Endothelial cell of umbilical vein (primary cell): Measurements from ENCODE around the gene ENDOD1. TPM values are rescaled to one million over a fixed set of nuclear protein-coding genes. Genes with fewer than 3 reads are reported as not detected.

Experiments
- BruUV-seq: library from RNA; stranded (reverse); fragments of 400-500 nt; replicated peaks from 2 replicates; lab custom pipeline; 2021; lab: Mats Ljungman, UMichigan
- CTCF ChIA-PET: fragments of 300-600, 350-600 bp; sonication (Branson Sonifier 250); formaldehyde crosslinking; loops from one replicate; lab custom pipeline; 2021; ENCODE audit warnings: antibody characterized with exemption, inconsistent platforms; lab: Charles Lee
- POLR2A ChIA-PET: fragments of 300-600, 350-600 bp; sonication (Branson Sonifier 250); formaldehyde crosslinking; loops from one replicate; lab custom pipeline; 2021; ENCODE audit warnings: antibody characterized with exemption, inconsistent platforms; lab: Charles Lee
- DNase-seq: peaks from one replicate; pipeline ENCODE4 v3.0.0-alpha.2; 2011; ENCODE audit warnings: low read depth, low spot score
- FAIRE-seq: peaks from 2 replicates; lab custom pipeline; 2011; peaks lifted over from hg19 to GRCh38; lab: Jason Lieb, UNC
- H2AFZ ChIP-seq: 2 replicates; pipeline ENCODE4 v1.6.0; 2012; ENCODE audit warnings: low read depth, low read length, control low read depth, inconsistent platforms
- H3K27ac ChIP-seq: 2 replicates; pipeline ENCODE4 v1.5.1; 2011; ENCODE audit warnings: low read depth, mild to moderate bottlenecking, control low read depth, low read length, moderate library complexity; ENCODE audit not compliant: insufficient read depth
- H3K27me3 ChIP-seq, 2 experiments: 2 replicates each; pipeline versions ENCODE4 v1.6.0 to v1.6.1; 2011; ENCODE audit warnings: low read length in 2 of 2, mixed read lengths in 1 of 2; ENCODE audit not compliant: control insufficient read depth in 2 of 2, insufficient read depth in 2 of 2
- H3K36me3 ChIP-seq, 2 experiments: 2 replicates in 1 of 2; 3 replicates in 1 of 2; pipeline ENCODE4 v1.5.1; 2011; ENCODE audit warnings: low read length in 2 of 2, mild to moderate bottlenecking in 1 of 2, moderate library complexity in 1 of 2; ENCODE audit not compliant: control insufficient read depth in 2 of 2, insufficient read depth in 2 of 2; ENCODE audit errors: extremely low read depth in 1 of 2
- H3K4me1 ChIP-seq: 3 replicates; pipeline ENCODE4 v1.5.1; 2011; ENCODE audit warnings: mild to moderate bottlenecking, low read length; ENCODE audit not compliant: control insufficient read depth, insufficient read depth; ENCODE audit errors: extremely low read depth
- H3K4me2 ChIP-seq: 2 replicates; pipeline ENCODE4 v1.6.1; 2011; ENCODE audit warnings: low read length, control low read depth, mixed read lengths; ENCODE audit not compliant: insufficient read depth
- H3K4me3 ChIP-seq, 3 experiments: fragments of 200-600 bp in 1 of 3; sonication (generic), shearing (Covaris generic) in 1 of 3; replicated peaks in 1 of 3; 2 replicates each; pipeline ENCODE4 v1.5.1; 2011 to 2016; ENCODE audit warnings: control low read depth in 3 of 3, low read length in 3 of 3, mild to moderate bottlenecking in 2 of 3, inconsistent platforms in 1 of 3, low read depth in 1 of 3, moderate library complexity in 1 of 3; ENCODE audit not compliant: insufficient read depth in 1 of 3
- H3K79me2 ChIP-seq: 2 replicates; pipeline ENCODE4 v1.6.0; 2012; ENCODE audit warnings: low read length, inconsistent platforms; ENCODE audit not compliant: control insufficient read depth, insufficient read depth
- H3K9ac ChIP-seq: replicated peaks from 2 replicates; pipeline ENCODE3; 2011; ENCODE audit warnings: low read length, control low read depth; ENCODE audit not compliant: insufficient read depth; ENCODE audit errors: extremely low read depth
- H3K9me1 ChIP-seq: replicated peaks from 3 replicates; pipeline ENCODE4 v1.6.0; 2011; ENCODE audit warnings: mild to moderate bottlenecking, low read length; ENCODE audit not compliant: control insufficient read depth, insufficient read depth; ENCODE audit errors: extremely low read depth
- H3K9me3 ChIP-seq: replicated peaks from 2 replicates; pipeline ENCODE4 v1.5.1; 2012; ENCODE audit warnings: low read length, inconsistent platforms; ENCODE audit not compliant: control insufficient read depth, insufficient read depth
- H4K20me1 ChIP-seq: replicated peaks from 2 replicates; pipeline ENCODE3; 2011; ENCODE audit warnings: mild to moderate bottlenecking, low read length; ENCODE audit not compliant: control insufficient read depth, insufficient read depth; ENCODE audit errors: extremely low read depth
- EZH2 ChIP-seq: IDR thresholded peaks from 2 replicates; pipeline ENCODE4 v1.6.1; 2012; ENCODE audit warnings: borderline replicate concordance, low read depth, mild to moderate bottlenecking, moderate library complexity, low read length, inconsistent platforms; ENCODE audit not compliant: severe bottlenecking
- FOS ChIP-seq: IDR thresholded peaks from 2 replicates; pipeline ENCODE4 v1.6.1; 2011; ENCODE audit warnings: mild to moderate bottlenecking, low read length, moderate library complexity, borderline replicate concordance; ENCODE audit not compliant: insufficient read depth
- GATA2 ChIP-seq: IDR thresholded peaks from 2 replicates; pipeline ENCODE4 v1.7.0; 2011; ENCODE audit warnings: low read depth, mild to moderate bottlenecking, moderate library complexity, mixed read lengths, low read length; ENCODE audit not compliant: insufficient read length, insufficient read depth
- JUN ChIP-seq: IDR thresholded peaks from 2 replicates; pipeline ENCODE4 v1.6.1; 2011; ENCODE audit warnings: borderline replicate concordance, low read depth; ENCODE audit not compliant: insufficient read length, insufficient read depth
- MYC ChIP-seq: IDR thresholded peaks from one replicate; pipeline ENCODE4 v1.6.1; 2011; ENCODE audit warnings: mild to moderate bottlenecking, low read depth, low read length
- POLR2A ChIP-seq: IDR thresholded peaks from 2 replicates; pipeline ENCODE4 v1.6.1; 2012; ENCODE audit warnings: low read depth, mild to moderate bottlenecking, control low read depth, low read length
- POLR2AphosphoS5 ChIP-seq: IDR thresholded peaks from 2 replicates; pipeline ENCODE4 v1.6.1; 2012; ENCODE audit warnings: low read depth, mild to moderate bottlenecking, control low read depth, low read length, moderate library complexity; ENCODE audit not compliant: insufficient read depth
- dilution Hi-C: fragments of 300-500 bp; cut with MboI; formaldehyde crosslinking; loops from one replicate; pipeline ENCODE4 v1.15.0; 2019; ENCODE audit warnings: low sequenced_read_pairs; ENCODE audit not compliant: extremely low pct_ligation_motif_present
- intact Hi-C: fragments of 100-400 bp; cut with micrococcal nuclease; formaldehyde crosslinking; loops from one replicate; pipeline ENCODE4 v1.10.0; 2022
- polyA plus RNA-seq, 4 experiments: library from polyadenylated mRNA; depleted of rRNA in 3 of 4; stranded (reverse) in 3 of 4; unstranded in 1 of 4; fragments of >200 nt; gene quantifications; 2 replicates each; pipeline versions ENCODE4 v1.2.1 to v1.2.3, GENCODE V29; 2011 to 2012; ENCODE audit warnings: missing spikeins in 1 of 4
- total RNA-seq: library from RNA; stranded (reverse); gene quantifications from 2 replicates; pipeline ENCODE4 v1.2.3, GENCODE V29; 2021
- TF ChIP-seq, protein P1 (sequence below), 2 donors: IDR thresholded peaks; 1 replicate in 1 of 2; 2 replicates in 1 of 2; pipeline ENCODE4 v1.5.1; 2011; ENCODE audit warnings: low read length in 2 of 2, mild to moderate bottlenecking in 2 of 2, moderate library complexity in 2 of 2, control low read depth in 1 of 2, inconsistent platforms in 1 of 2, low read depth in 1 of 2; ENCODE audit not compliant: insufficient read depth in 1 of 2; ENCODE audit errors: extremely low read depth in 1 of 2
- TF ChIP-seq, protein P2 (sequence below): IDR thresholded peaks from 2 replicates; pipeline ENCODE4 v1.6.1; 2011; ENCODE audit not compliant: insufficient read depth, insufficient read length

ENDOD1 gene
- total and polyA plus RNA-seq, 2 donors (not counting 3 experiments of a cell fraction or from before 2014, with no cell fraction given): 10.5 to 20.5 TPM

DNA sequence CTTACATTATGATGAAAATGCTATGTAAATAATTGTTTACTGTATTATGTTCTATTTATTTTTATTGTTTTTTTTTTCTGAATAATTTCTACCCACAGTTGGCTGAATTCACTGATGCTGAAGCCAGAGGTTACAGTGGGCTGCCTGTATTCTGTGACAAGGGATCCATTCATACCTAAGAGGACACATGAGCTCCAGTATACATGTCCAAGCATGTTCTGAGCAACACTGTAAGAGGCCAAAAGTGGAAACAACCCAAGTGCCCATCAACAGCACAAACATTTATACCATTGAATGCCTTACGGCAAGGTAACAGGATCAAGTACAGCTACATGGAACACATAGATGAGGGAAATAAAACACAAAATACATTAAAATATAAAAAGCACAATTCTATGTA, 24.3 kb upstream of the ENDOD1 start:
- Histone ChIP-seq H3K9ac (no peak overlapping the region), H3K36me3 (no peaks in the 10 kb centered on the region), H3K79me2 (peaks cover 16% of the 10 kb centered on the region), H3K9me3 (no peaks in the 10 kb centered on the region), H3K4me3 (no peak overlapping the region), H2AFZ (no peak overlapping the region), H3K4me1 (peaks cover 19% of the 10 kb centered on the region), H4K20me1 (no peaks in the 10 kb centered on the region), H3K27me3 (peaks cover 7 to 18% of the 10 kb centered on the region in 2 experiments), H3K9me1 (no peaks in the 10 kb centered on the region), H3K4me2 (no peak overlapping the region), H3K27ac (no peak overlapping the region)
- dilution Hi-C loops (no loop called here), intact Hi-C loops (no loop called here)
- TF ChIP-seq POLR2AphosphoS5: no peak
- no peak for TF ChIP-seq POLR2A
- TF ChIP-seq, protein P1, sequence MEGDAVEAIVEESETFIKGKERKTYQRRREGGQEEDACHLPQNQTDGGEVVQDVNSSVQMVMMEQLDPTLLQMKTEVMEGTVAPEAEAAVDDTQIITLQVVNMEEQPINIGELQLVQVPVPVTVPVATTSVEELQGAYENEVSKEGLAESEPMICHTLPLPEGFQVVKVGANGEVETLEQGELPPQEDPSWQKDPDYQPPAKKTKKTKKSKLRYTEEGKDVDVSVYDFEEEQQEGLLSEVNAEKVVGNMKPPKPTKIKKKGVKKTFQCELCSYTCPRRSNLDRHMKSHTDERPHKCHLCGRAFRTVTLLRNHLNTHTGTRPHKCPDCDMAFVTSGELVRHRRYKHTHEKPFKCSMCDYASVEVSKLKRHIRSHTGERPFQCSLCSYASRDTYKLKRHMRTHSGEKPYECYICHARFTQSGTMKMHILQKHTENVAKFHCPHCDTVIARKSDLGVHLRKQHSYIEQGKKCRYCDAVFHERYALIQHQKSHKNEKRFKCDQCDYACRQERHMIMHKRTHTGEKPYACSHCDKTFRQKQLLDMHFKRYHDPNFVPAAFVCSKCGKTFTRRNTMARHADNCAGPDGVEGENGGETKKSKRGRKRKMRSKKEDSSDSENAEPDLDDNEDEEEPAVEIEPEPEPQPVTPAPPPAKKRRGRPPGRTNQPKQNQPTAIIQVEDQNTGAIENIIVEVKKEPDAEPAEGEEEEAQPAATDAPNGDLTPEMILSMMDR (IDR thresholded peaks at IDR 0.05; ENCODE audit: extremely low read depth in 1 of 2, insufficient read depth in 1 of 2, low read depth in 1 of 2, low read length in 2 of 2): no peak
- no peak for TF ChIP-seq EZH2
- TF ChIP-seq MYC: no peak
- TF ChIP-seq FOS: no peak
- no peak for TF ChIP-seq JUN
- no peak for TF ChIP-seq GATA2
- TF ChIP-seq, protein P2, sequence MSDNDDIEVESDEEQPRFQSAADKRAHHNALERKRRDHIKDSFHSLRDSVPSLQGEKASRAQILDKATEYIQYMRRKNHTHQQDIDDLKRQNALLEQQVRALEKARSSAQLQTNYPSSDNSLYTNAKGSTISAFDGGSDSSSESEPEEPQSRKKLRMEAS: no peak
- FAIRE-seq (no peak), DNase-seq (no peak)
- ChIA-PET POLR2A (no interaction called here), CTCF (interaction anchor here (3.4 kb wide), 1 partner anchor 9 kb away, joined by 17 read pairs; no protein-coding TSS in a partner anchor)
- BruUV-seq: no TSS peak
